Karpas-422 (cell line): Measurements from ENCODE around the gene PDPK1. TPM values are rescaled to one million over a fixed set of nuclear protein-coding genes. Genes with fewer than 3 reads are reported as not detected.

ENCODE experiments used
- DNase-seq: peaks from one replicate; pipeline ENCODE4 v3.0.0-alpha.2; 2015
- H2AFZ ChIP-seq: fragments of 200-600 bp; sonication (generic); 2 replicates; pipeline ENCODE4 v1.6.1; 2014; ENCODE audit warnings: antibody characterized with exemption, low read length, mixed read lengths
- H3K27ac ChIP-seq: fragments of 200-600 bp; sonication (generic); 2 replicates; pipeline ENCODE4 v1.5.1; 2014; ENCODE audit warnings: mild to moderate bottlenecking, low read length, moderate library complexity
- H3K27me3 ChIP-seq: fragments of 200-600 bp; sonication (generic); 2 replicates; pipeline ENCODE4 v1.6.1; 2014; ENCODE audit warnings: low read length, mixed read lengths
- H3K36me3 ChIP-seq: fragments of 200-600 bp; sonication (generic); 2 replicates; pipeline ENCODE4 v1.6.1; 2014; ENCODE audit warnings: low read length, mixed read lengths; ENCODE audit not compliant: insufficient read depth
- H3K4me1 ChIP-seq: fragments of 200-600 bp; sonication (generic); 2 replicates; pipeline ENCODE4 v1.6.1; 2014; ENCODE audit warnings: mild to moderate bottlenecking, low read length, mixed read lengths
- H3K4me2 ChIP-seq: fragments of 200-600 bp; sonication (generic); 2 replicates; pipeline ENCODE4 v1.6.1; 2014; ENCODE audit warnings: low read length, low read depth, mild to moderate bottlenecking; ENCODE audit not compliant: poor library complexity, severe bottlenecking
- H3K4me3 ChIP-seq: fragments of 200-600 bp; sonication (generic); 2 replicates; pipeline ENCODE4 v1.5.1; 2014; ENCODE audit warnings: mild to moderate bottlenecking, antibody characterized with exemption, low read length, mixed read lengths
- H3K79me2 ChIP-seq: fragments of 200-600 bp; sonication (generic); 2 replicates; pipeline ENCODE4 v1.6.1; 2014; ENCODE audit warnings: mild to moderate bottlenecking, low read length, mixed read lengths
- H3K9ac ChIP-seq: fragments of 200-600 bp; sonication (generic); 2 replicates; pipeline ENCODE4 v1.6.0; 2014; ENCODE audit warnings: low read length
- H3K9me2 ChIP-seq: fragments of 200-600 bp; sonication (generic), shearing (Covaris generic); replicated peaks from 2 replicates; pipeline ENCODE4 v1.6.0; 2014; ENCODE audit warnings: mild to moderate bottlenecking, low read length, moderate library complexity; ENCODE audit not compliant: insufficient read depth
- H3K9me3 ChIP-seq: fragments of 300-700, 200-600 bp; sonication (generic); 2 replicates; pipeline ENCODE4 v1.6.1; 2014; ENCODE audit warnings: low read length, mixed read lengths
- H4K20me1 ChIP-seq: fragments of 200-600 bp; sonication (generic); 2 replicates; pipeline ENCODE4 v1.6.1; 2014; ENCODE audit warnings: mild to moderate bottlenecking, antibody characterized with exemption, low read length, low read depth; ENCODE audit not compliant: insufficient read depth
- total RNA-seq: library from RNA; depleted of rRNA; stranded (reverse); fragments of >200 nt; shearing (Covaris generic); gene quantifications from 2 replicates; pipeline ENCODE4 v1.2.3, GENCODE V29; 2014; ENCODE audit warnings: low replicate concordance

The PDPK1 gene
- total RNA-seq, 1 experiment from 2014 or later = 49.5 TPM

GRCh38 chr16:2500918-2501750 is 36.7 kb upstream of the PDPK1 start:
- H3K36me3 ChIP-seq = peaks cover 2% of the 10 kb centered on the region; the same call in 1 of the 2 replicates
- H3K9me3 ChIP-seq = no peaks in the 10 kb centered on the region
- H2AFZ ChIP-seq = no peak overlapping the region
- no peaks in the 10 kb centered on the region for H3K9me2 ChIP-seq
- peaks cover 8% of the 10 kb centered on the region for H3K4me1 ChIP-seq
- H4K20me1 ChIP-seq = 0 out of 2 replicates have a peak, but pooled peaks cover 6% of the 10 kb centered on the region
- DNase-seq = peak; percentile 92
- no peak overlapping the region for H3K9ac ChIP-seq
- no peak overlapping the region for H3K27ac ChIP-seq
- no peaks in the 10 kb centered on the region for H3K27me3 ChIP-seq
- H3K79me2 ChIP-seq = no peaks in the 10 kb centered on the region
- peak overlapping the region; percentile 35 for H3K4me2 ChIP-seq
- H3K4me3 ChIP-seq = no peak overlapping the region

GRCh38 chr16:2501946-2502895 is 35.6 kb upstream of the PDPK1 start:
- Histone ChIP-seq H3K4me3 (no peak overlapping the region), H3K79me2 (no peaks in the 10 kb centered on the region), H3K4me2 (no peak overlapping the region), H3K9me2 (no peaks in the 10 kb centered on the region), H3K9ac (no peak overlapping the region), H3K27me3 (no peaks in the 10 kb centered on the region), H4K20me1 (0 out of 2 replicates have a peak, but pooled peaks cover 6% of the 10 kb centered on the region), H3K27ac (no peak overlapping the region), H2AFZ (no peak overlapping the region), H3K36me3 (peaks cover 2% of the 10 kb centered on the region; the same call in 1 of the 2 replicates), H3K4me1 (peaks cover 12% of the 10 kb centered on the region), H3K9me3 (no peaks in the 10 kb centered on the region)
- no peak for DNase-seq

GRCh38 chr16:2505695-2506094 is 32.1 kb upstream of the PDPK1 start:
- Histone ChIP-seq H3K9me2 (no peaks in the 10 kb centered on the region), H3K9ac (no peak overlapping the region), H3K4me3 (no peak overlapping the region), H3K36me3 (peaks cover 2% of the 10 kb centered on the region; the same call in 1 of the 2 replicates), H4K20me1 (0 out of 2 replicates have a peak, but pooled peaks cover 6% of the 10 kb centered on the region), H3K27ac (no peak overlapping the region), H3K4me1 (peaks cover 14% of the 10 kb centered on the region), H3K4me2 (no peak overlapping the region), H3K27me3 (no peaks in the 10 kb centered on the region), H3K9me3 (no peaks in the 10 kb centered on the region), H2AFZ (no peak overlapping the region), H3K79me2 (no peaks in the 10 kb centered on the region)
- no peak for DNase-seq

- Histone ChIP-seq H3K27me3 (no peaks in the 10 kb centered on the region), H3K79me2 (no peaks in the 10 kb centered on the region), H3K9me2 (no peaks in the 10 kb centered on the region), H2AFZ (no peak overlapping the region), H3K4me3 (no peak overlapping the region), H4K20me1 (no peaks in the 10 kb centered on the region), H3K9me3 (no peaks in the 10 kb centered on the region), H3K4me1 (peaks cover 6% of the 10 kb centered on the region), H3K4me2 (no peak overlapping the region), H3K9ac (no peak overlapping the region), H3K27ac (no peak overlapping the region), H3K36me3 (no peaks in the 10 kb centered on the region; the same call in 1 of the 2 replicates)
- DNase-seq = peak; percentile 52
These were observed 30.7 kb upstream of the PDPK1 start for GRCh38 chr16:2507052-2507659.

GRCh38 chr16:2507665-2508064 is 30.2 kb upstream of the PDPK1 start:
- Histone ChIP-seq H3K27me3 (no peaks in the 10 kb centered on the region), H3K9ac (no peak overlapping the region), H3K9me3 (no peaks in the 10 kb centered on the region), H3K4me3 (no peak overlapping the region), H3K4me2 (no peak overlapping the region), H3K79me2 (no peaks in the 10 kb centered on the region), H3K9me2 (no peaks in the 10 kb centered on the region), H2AFZ (no peak overlapping the region), H3K27ac (no peak overlapping the region), H3K36me3 (no peaks in the 10 kb centered on the region), H4K20me1 (no peaks in the 10 kb centered on the region), H3K4me1 (peaks cover 6% of the 10 kb centered on the region)
- DNase-seq = no peak

GRCh38 chr16:2508722-2509400 is 29.0 kb upstream of the PDPK1 start:
- H2AFZ ChIP-seq = no peak overlapping the region
- H3K4me1 ChIP-seq = peaks cover 14% of the 10 kb centered on the region
- H3K27ac ChIP-seq = no peak overlapping the region
- no peaks in the 10 kb centered on the region for H3K27me3 ChIP-seq
- H3K36me3 ChIP-seq = no peaks in the 10 kb centered on the region
- H3K4me2 ChIP-seq = no peak overlapping the region
- no peaks in the 10 kb centered on the region for H3K9me3 ChIP-seq
- no peaks in the 10 kb centered on the region for H4K20me1 ChIP-seq
- DNase-seq = no peak
- H3K9me2 ChIP-seq = no peaks in the 10 kb centered on the region
- H3K4me3 ChIP-seq = no peak overlapping the region
- peaks cover under 1% of the 10 kb centered on the region for H3K79me2 ChIP-seq
- H3K9ac ChIP-seq = no peak overlapping the region

GRCh38 chr16:2511128-2511800 is 26.6 kb upstream of the PDPK1 start:
- H3K27ac ChIP-seq = no peak overlapping the region
- H3K79me2 ChIP-seq = peaks cover 23% of the 10 kb centered on the region
- no peak for DNase-seq

More at GRCh38 chr16:2511128-2511800, 26.6 kb upstream of the PDPK1 start:
- Histone ChIP-seq H4K20me1 (peaks cover 18% of the 10 kb centered on the region), H3K4me1 (peaks cover 28% of the 10 kb centered on the region), H3K27me3 (no peaks in the 10 kb centered on the region), H3K9me2 (no peaks in the 10 kb centered on the region), H3K9ac (no peak overlapping the region), H2AFZ (no peak overlapping the region), H3K4me2 (no peak overlapping the region), H3K4me3 (no peak overlapping the region), H3K36me3 (no peaks in the 10 kb centered on the region), H3K9me3 (no peaks in the 10 kb centered on the region)
